WERI-Rb-1 (cell line): ENCODE data around the gene GNG13.

ENCODE experiments used
- DNase-seq: peaks from one replicate; pipeline ENCODE4 v3.0.0-alpha.2; 2020
- H3K27ac ChIP-seq: fragments of 250-450 bp; sonication (Bioruptor Pico); 2 replicates; pipeline ENCODE4 v1.5.1; 2020; ENCODE audit warnings: mild to moderate bottlenecking, moderate library complexity
- H3K27me3 ChIP-seq: fragments of 250-450 bp; sonication (Bioruptor Pico); 2 replicates; pipeline ENCODE4 v1.5.1; 2021; ENCODE audit warnings: mild to moderate bottlenecking, low read depth, moderate library complexity; ENCODE audit not compliant: insufficient read depth, severe bottlenecking
- H3K36me3 ChIP-seq: fragments of 250-450 bp; sonication (Bioruptor Pico); 2 replicates; pipeline ENCODE4 v1.5.1; 2020; ENCODE audit warnings: mild to moderate bottlenecking, moderate library complexity
- H3K4me3 ChIP-seq: 2 replicates; pipeline ENCODE4 v1.5.1; 2011; ENCODE audit warnings: low read depth, mild to moderate bottlenecking, control low read depth, low read length
- H3K9me3 ChIP-seq: fragments of 250-450 bp; sonication (Bioruptor Pico); 2 replicates; pipeline ENCODE4 v1.5.1; 2021; ENCODE audit warnings: mild to moderate bottlenecking, moderate library complexity; ENCODE audit not compliant: severe bottlenecking
- TF ChIP-seq, protein P1 (sequence below): IDR thresholded peaks from 2 replicates; pipeline ENCODE4 v1.5.1; 2011; ENCODE audit warnings: low read depth, mild to moderate bottlenecking, control low read depth, inconsistent platforms, low read length

GNG13 gene

GRCh38 chr16:799111-799947 lies 1.2 kb downstream of the GNG13 start:
- Histone ChIP-seq H3K27me3 (no peaks in the 10 kb centered on the region), H3K27ac (no peak overlapping the region), H3K9me3 (no peaks in the 10 kb centered on the region), H3K36me3 (peaks cover 19% of the 10 kb centered on the region), H3K4me3 (no peak overlapping the region)
- no peak for DNase-seq
- TF ChIP-seq, protein P1, sequence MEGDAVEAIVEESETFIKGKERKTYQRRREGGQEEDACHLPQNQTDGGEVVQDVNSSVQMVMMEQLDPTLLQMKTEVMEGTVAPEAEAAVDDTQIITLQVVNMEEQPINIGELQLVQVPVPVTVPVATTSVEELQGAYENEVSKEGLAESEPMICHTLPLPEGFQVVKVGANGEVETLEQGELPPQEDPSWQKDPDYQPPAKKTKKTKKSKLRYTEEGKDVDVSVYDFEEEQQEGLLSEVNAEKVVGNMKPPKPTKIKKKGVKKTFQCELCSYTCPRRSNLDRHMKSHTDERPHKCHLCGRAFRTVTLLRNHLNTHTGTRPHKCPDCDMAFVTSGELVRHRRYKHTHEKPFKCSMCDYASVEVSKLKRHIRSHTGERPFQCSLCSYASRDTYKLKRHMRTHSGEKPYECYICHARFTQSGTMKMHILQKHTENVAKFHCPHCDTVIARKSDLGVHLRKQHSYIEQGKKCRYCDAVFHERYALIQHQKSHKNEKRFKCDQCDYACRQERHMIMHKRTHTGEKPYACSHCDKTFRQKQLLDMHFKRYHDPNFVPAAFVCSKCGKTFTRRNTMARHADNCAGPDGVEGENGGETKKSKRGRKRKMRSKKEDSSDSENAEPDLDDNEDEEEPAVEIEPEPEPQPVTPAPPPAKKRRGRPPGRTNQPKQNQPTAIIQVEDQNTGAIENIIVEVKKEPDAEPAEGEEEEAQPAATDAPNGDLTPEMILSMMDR: no peak

DNA sequence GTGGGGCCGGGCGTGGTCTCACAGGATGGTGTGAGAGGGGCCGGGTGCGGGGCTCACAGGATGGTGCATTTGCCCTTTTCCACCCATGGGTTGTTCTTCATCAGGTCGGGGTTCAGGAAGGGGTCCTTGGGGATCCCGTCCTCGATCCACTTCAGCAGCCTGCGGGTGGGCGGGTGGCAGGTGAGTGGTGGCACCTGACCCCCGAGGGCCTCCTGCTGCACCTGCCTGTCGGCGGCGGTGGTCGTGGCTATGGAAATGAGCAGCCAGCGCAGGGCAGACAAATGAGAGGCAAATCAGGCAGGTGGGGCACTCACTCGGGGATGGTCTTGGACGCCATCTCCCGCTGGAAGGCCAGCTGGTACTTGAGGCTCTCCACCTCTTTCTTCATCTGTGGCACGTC lies 1.9 kb downstream of the GNG13 start:
- Histone ChIP-seq H3K4me3 (no peak overlapping the region), H3K27me3 (no peaks in the 10 kb centered on the region), H3K9me3 (no peaks in the 10 kb centered on the region), H3K36me3 (peaks cover 24% of the 10 kb centered on the region), H3K27ac (no peak overlapping the region)
- TF ChIP-seq, protein P1: no peak
- no peak for DNase-seq

DNA sequence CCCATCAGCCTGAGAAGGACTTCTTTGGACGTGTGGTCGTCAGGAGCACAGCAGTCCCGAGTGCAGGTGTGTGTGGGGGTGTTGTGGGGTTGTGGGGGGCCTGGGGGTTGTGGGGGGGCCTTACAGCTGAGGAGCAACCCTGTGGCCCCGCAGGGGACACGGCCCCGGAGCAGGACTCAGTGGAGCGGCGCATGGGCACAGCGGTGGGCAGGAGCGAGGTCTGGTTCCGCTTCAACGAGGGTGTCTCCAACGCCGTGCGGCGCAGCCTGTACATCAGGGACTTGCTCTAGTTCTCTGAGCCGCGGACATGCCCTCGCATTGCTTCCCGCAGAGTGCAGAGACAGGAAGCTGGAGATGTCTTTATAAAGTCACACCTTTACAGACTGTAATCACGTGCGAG lies 2.8 kb downstream of the GNG13 start:
- H3K27me3 ChIP-seq: no peaks in the 10 kb centered on the region
- TF ChIP-seq, protein P1: no peak
- H3K36me3 ChIP-seq: peaks cover 34% of the 10 kb centered on the region
- H3K27ac ChIP-seq: no peak overlapping the region
- H3K9me3 ChIP-seq: no peaks in the 10 kb centered on the region
- DNase-seq: no peak
- H3K4me3 ChIP-seq: no peak overlapping the region

- H3K27me3 ChIP-seq: no peaks in the 10 kb centered on the region
- H3K36me3 ChIP-seq: peaks cover 40% of the 10 kb centered on the region
- H3K27ac ChIP-seq: no peak overlapping the region
- no peaks in the 10 kb centered on the region for H3K9me3 ChIP-seq
- H3K4me3 ChIP-seq: no peak overlapping the region
- TF ChIP-seq, protein P1: no peak
- peak; percentile 59 for DNase-seq
Measured at GRCh38 chr16:797120-797420, 3.5 kb downstream of the GNG13 start.

DNA sequence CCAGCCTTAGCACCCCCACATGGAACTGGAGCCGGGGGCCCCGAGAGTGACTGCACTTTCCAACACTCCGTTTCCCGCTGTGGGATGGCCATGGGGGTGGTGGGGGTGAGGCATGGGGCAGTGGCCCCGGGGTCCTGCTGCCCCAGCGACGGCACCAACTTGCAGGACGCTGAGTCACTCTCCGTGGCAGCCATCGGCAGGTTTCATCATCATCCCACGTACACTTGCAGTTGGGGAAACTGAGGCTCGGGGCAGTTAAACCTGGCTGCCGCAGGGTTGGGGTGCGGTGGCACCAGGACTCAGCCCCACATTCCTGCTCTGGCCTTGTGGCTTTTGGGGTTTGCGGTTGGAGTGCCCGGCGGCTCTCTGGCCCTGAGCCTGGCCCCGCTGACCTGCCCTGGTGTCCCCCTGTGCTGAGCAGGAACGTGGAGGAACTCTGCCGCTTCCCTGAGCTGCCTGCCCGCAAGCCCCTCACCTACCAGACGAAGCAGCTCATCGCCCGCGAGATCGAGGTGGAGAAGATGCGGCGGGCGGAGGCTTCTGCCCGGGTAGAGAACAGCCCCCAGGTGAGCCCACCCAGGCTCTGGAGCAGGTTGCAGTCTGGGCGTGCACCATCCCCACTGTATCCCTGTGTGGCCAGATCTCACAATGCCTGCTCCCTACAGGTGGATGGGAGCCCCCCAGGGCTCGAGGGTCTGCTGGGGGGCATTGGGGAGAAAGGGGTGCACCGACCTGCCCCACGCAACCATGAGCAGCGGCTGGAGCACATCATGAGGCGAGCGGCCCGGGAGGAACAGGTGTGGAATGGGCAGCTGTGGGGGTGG lies 4.0 kb downstream of the GNG13 start:
- no peak for DNase-seq
- TF ChIP-seq, protein P1: no peak
- Histone ChIP-seq H3K9me3 (no peaks in the 10 kb centered on the region), H3K4me3 (no peak overlapping the region), H3K27me3 (no peaks in the 10 kb centered on the region), H3K36me3 (peaks cover 46% of the 10 kb centered on the region), H3K27ac (no peak overlapping the region)
